Activated T-helper 1 cell treated with anti-CD3 and anti-CD28 coated beads, Interleukin-2, amount 50 U/mL, for 16 hours (primary cell): ENCODE measurements around the gene KATNAL1.
A peak's percentile ranks its signal among the peaks of the same experiment; 100 is the strongest.

ENCODE experiments used
- DNase-seq, 2 donors: peaks; one replicate each; pipeline ENCODE4 v3.0.0-alpha.2; 2020; ENCODE audit warnings: low read depth in 1 of 2, low spot score in 1 of 2

Gene KATNAL1

DNA sequence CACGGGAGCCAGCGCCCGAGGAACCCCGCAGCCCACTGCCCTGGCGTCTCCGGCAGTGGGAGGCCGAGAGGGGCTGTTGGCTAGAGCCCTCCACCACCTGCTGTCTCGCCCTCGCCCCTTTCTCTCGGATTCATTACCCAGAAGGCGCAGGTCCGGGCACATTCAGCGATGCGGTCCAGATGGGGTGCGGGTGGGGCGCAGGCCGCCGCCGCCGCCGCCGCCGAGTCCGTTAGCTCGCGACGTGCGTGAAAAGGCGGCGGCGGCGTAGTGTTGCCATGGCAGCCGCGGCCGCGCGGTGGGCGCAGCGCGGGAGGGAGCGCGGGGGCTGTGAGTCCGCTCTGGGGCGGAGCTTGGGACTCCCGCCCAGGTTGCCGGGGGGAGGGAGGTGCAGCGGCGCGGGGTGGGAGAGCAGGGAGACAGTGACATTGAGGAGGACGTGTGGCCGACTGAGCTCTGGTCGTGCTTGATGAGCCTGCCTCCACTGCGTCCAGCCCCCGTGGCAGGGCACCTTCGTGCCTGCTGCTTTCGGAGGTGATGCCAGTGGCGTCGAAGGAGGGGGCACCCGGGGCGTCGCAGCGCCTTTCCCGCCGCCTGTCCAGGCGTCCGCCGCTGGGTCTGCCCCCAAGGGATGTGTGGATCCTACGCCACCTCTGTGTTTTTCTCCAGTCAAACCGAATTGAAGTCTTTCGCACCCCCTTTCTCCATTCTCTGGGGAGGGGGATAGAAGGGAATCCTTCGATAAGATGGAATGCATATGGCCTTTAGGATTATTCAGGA is at the start of gene KATNAL1:
Gene KATNAL1, minus strand, starts transcription at position 358 of the 777 bp plus-strand sequence. CDS start 23,774 bp downstream, outside the sequence.
- DNase-seq, result peak; percentile 43 to 68

GRCh38 chr13:30355839-30356238 is 48.5 kb upstream of the KATNAL1 start:
- DNase-seq, result no peak

- no peak for DNase-seq
These were observed 48.0 kb upstream of the KATNAL1 start for GRCh38 chr13:30355384-30355699.

- no peak for DNase-seq
These were observed 47.4 kb upstream of the KATNAL1 start for GRCh38 chr13:30354493-30355383.

DNA sequence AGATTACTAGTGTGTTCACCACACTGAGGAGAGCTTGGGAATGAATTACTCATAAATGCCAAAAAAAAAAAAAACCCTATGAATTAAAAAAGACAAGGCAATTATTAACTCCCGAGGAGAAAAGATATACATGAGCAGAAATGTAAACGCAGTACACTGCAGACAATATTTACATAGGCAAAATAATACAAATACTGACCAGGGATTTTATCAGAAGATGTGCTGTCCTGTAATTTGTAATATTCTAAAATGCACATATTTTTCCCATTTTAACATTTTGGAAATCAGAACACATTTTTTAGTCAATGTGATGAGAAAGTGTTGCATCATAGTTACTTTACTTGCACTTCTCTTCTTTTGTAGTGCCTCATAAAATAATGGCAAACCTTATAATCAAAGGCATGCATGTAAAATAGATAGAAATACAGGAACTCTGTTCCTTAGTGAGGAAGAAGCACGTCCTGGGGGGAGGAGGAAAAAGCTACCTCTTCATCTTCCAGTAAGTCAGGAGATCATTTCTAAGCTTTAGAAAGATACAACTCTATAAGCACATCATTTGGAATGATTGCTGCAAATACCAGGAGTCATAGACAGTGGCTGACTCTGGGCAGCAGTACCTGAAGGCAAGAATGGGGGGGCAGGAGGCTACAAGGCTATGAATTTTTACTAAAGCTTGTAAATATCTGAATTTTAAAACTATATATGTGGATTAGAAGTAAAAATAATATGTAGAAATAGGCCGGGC is 46.3 kb upstream of the KATNAL1 start:
- DNase-seq, result no peak

- DNase-seq, result no peak
These were observed 45.7 kb upstream of the KATNAL1 start for GRCh38 chr13:30353060-30353459.

DNA sequence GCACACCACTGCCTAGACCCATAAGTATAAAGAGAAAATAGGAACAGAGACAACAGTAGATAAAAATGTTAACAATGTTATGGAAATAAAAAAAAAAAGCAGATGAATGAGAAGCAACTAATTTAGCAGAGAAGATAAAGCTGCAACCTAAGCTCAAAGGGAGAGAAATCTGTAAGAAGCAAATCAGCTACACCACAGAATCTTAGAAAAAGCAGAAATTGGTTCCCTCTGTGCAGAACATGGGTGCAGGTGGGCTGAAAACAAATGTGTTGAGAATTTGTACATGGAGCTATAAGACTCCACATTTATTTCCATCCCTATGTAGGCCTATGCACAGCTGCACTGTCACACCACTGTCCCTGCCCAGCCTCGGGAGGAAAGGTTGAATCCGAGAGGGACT is 44.8 kb upstream of the KATNAL1 start:
- DNase-seq, result no peak

DNA sequence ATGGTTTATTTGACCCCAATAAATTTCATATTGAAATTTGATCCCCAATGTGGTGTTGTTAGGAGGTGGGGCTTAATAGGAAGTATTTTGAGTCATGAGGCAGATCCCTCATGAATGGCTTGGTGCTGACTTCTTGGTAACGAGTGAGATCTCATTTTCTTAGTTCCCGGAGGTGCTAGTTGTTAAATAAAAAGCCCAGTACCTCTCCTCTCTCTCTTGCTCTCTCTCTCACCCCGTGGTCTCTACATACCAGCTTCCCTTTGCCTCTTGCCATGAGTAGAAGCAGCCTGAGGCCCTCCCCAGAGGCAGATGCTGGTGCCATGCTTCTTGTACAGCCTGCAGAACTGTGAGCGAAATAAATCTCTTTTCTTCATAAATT is 39.4 kb upstream of the KATNAL1 start:
- no peak for DNase-seq

GRCh38 chr13:30346153-30346788 is 38.9 kb upstream of the KATNAL1 start:
- peak; percentile 16 to 34 for DNase-seq

- DNase-seq, result no peak
These were observed 38.2 kb upstream of the KATNAL1 start for GRCh38 chr13:30345426-30346100.

DNA sequence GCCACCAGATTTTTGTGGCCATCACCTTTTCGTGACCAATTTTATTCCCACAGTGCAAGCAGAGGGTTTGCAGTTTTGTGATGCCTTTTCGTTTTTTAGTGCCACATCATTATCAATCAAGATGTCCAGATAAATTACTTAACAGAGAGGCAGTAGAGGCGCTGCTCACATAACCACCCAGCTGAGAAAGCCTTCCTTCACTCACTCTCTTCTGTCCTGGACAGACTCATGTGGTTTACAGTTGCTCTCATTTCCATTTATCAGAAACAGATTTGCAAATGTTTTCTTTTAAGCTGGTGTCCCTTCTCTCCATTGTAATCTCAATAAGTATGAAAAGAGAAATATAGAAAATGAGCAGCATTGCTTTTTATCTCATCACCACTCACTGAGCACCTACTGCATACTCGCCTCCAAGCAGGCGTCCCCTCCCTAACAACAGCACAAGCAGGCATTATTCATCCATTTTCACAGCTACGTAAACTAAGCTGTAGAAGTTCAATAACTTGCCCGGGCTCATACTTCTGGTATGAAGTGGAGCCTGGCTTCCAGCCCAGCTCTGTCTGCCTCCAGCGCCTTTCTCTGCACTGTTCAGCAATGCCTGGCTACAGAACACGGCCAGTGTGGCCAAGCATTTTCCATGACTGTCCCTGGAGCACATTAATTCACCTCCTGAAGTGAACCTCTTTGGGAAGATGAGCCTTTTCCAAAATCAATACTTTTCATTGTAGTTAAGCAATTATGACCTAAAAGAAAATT is 34.6 kb upstream of the KATNAL1 start:
- DNase-seq, result no peak

DNA sequence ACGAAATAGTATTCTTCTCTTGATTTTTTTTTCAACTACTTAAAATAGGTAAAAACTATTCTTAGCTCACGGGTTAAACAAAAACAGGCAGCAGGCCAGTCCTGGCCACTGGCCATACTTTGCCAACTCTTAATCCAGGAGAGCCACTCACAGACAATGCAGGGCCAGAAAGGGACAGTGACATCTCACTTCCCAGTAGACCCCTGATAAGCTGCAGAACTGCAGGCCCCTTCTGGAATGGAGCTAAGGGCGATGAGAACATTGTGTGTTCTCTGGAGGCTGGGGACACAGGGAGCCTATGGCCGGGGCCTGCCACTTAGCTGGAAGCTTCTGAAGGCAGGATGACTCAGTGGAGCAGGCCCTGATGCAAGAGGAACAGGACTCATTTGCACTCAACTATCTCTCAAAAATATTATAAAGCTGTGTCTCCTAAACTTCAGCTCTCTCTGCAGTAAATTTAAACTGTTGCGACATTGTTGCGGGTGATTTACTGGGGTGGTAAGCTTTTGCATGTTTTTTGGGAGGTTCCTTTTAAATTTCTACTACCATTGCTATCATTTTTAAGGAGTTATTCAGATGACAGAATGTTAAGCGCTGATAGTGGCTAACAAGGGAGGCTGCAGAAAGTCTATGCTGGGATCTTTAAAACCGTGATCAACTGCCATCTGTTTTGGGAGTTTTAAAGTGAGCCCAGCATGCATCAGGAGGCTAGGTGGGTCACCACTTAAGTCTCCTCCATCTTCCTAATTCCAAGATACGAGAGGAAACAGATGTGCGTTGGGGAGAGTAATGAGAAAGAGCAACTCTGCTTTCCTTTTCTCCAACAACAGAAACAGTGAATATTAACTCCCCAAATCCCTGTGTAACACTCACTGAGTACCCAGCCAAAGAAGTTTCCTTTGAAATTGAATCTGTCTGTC is 33.2 kb upstream of the KATNAL1 start:
- no peak for DNase-seq

DNA sequence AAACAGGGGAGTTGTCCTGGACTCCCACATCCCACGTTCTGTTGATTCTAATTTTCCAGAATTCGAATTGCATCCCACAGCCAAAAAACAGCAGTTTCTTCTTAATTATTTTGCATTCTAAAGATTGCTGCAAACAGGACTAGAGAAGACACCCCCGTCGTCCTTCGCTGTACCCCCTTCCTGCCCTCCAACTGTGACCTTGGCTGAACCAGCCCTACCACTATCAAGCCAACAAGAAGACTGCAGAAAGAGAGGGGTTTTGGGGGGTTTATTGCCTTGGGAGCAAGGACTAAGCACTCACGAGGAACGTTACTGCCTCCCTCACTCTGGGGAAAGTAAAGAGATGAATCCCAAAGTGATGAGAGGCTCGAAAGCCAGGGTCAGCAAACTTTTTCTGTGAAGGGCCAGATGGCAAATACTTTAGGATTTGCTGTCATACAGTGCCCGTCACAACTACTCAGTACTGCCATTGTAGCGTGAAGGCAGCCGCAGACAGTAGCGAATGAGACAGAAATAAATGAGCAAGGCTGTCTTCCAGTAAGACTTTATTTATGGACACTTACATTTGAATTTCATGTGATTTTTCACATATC is 32.5 kb upstream of the KATNAL1 start:
- no peak for DNase-seq

GRCh38 chr13:30338952-30339351 is 31.6 kb upstream of the KATNAL1 start:
- no peak for DNase-seq

DNA sequence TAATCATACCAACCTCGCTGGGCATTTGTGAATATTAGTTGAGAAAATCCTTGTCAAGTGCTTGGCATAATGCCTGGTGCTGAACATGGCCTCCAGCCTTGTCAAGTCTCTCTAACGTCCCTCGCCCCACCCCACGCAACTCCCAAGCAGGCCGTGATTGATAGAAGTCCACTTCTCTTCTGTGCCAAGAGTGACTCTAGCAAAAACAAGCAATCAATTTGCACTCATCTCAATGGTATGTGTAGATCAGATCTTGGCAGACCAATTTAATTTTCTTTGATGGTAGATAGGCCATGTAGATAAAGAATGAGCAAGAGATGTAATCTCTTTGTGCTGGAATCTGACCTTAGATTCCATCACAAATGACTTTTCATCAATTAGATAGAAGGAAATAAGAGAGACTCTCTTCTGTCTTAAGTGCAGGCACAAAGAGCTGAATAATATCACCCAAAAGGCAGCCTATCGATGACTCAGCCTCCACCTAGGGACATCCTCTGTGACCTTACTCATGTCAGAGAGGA is 31.0 kb upstream of the KATNAL1 start:
- no peak for DNase-seq

DNA sequence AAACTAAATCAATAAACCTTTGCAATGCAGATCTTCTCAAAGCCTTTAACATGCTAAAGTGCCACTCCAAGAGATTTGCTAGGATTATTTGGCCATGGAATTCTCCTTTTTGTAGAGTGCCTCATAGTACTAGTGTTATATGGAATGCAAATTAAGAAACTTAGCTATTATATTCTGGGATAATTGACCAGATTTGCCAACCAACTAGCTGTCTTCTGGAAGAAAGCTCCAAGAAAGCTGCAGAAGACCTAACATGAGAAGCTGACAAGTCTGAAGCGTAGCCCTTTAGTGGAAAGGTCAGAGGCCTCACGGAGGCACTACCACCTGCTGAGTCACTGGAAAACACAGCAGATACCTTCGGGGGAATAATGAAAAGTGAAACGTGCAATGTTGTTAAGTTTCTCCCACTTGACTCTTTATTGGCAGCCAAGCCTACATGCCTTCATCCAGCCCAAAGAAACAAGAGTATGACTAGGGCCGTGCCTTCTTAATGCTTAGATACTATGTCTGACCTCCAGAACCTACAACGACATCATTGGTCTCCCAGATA is 29.8 kb upstream of the KATNAL1 start:
- no peak for DNase-seq

- no peak for DNase-seq
These were observed 27.5 kb upstream of the KATNAL1 start for GRCh38 chr13:30334663-30335386.
